Right lobe of liver (tissue), 6 donors: ENCODE measurements around the gene RERE. TPM values are rescaled to one million over a fixed set of nuclear protein-coding genes. Genes with fewer than 3 reads are reported as not detected.
"Not testable (repeated sequence)": the region's sequence is repeated elsewhere in the genome, so short reads cannot be mapped to it uniquely, and the experiment has no call there.

Source experiments
- ATAC-seq, 4 donors: fragments of 200-7000 bp; cut with Tn5 transposase; one replicate each; pipeline ENCODE4 v1.9.1; 2020; ENCODE audit warnings: mild to moderate bottlenecking in 4 of 4, moderate library complexity in 4 of 4
- DNase-seq, 3 donors: peaks; one replicate each; pipeline ENCODE4 v3.0.0-alpha.2; 2020
- H3K27ac ChIP-seq, 3 donors: fragments of 200-600 bp; one replicate each; pipeline ENCODE4 v1.8.0; 2022
- H3K27me3 ChIP-seq, 2 donors: fragments of 200-600 bp; one replicate each; pipeline ENCODE4 v1.8.0; 2022
- H3K36me3 ChIP-seq, 4 donors: fragments of 200-600 bp; sonication (generic) in 1 of 4; one replicate each; pipeline versions ENCODE4 v1.5.1 to v1.8.0; 2017 to 2022; ENCODE audit warnings: control low read depth in 1 of 4
- H3K4me1 ChIP-seq, 4 donors: fragments of 200-600 bp; sonication (generic) in 1 of 4; one replicate each; pipeline versions ENCODE4 v1.5.1 to v1.8.0; 2017 to 2022; ENCODE audit warnings: control low read depth in 1 of 4
- H3K4me3 ChIP-seq, 3 donors: fragments of 200-600 bp; one replicate each; pipeline ENCODE4 v1.8.0; 2022
- H3K9me3 ChIP-seq, 4 donors: fragments of 200-600 bp; sonication (generic) in 1 of 4; one replicate each; pipeline versions ENCODE4 v1.5.1 to v1.8.0; 2017 to 2022; ENCODE audit warnings: control low read depth in 1 of 4
- CTCF ChIP-seq, 4 donors: fragments of 200-600 bp in 3 of 4; fragments of 450-650 bp in 1 of 4; IDR thresholded peaks; one replicate each; pipeline versions ENCODE4 v1.5.1 to v1.8.0; 2016 to 2022; ENCODE audit warnings: antibody characterized with exemption in 4 of 4, mild to moderate bottlenecking in 2 of 4
- POLR2A ChIP-seq: fragments of 450-650 bp; IDR thresholded peaks from one replicate; pipeline ENCODE4 v1.6.1; 2017; ENCODE audit warnings: antibody characterized with exemption, mild to moderate bottlenecking
- WGBS: methylation state at CpG from one replicate; pipeline ENCODE4 v1.1.6; 2018; ENCODE audit warnings: low coverage, low lambda C conversion rate; ENCODE audit not compliant: insufficient coverage; ENCODE audit errors: missing lambda C conversion rate; 5-methylcytosine and 5-hydroxymethylcytosine counted together
- intact Hi-C, 2 donors: fragments of 100-400 bp; cut with DNase I; formaldehyde crosslinking; loops; one replicate each; pipeline versions ENCODE4 v1.11.2 to v1.14.1; 2022
- total RNA-seq, 6 experiments: library from RNA; depleted of rRNA in 2 of 6; stranded (reverse); fragments of >200 nt in 2 of 6; fragmentation: NEBNext Ultra II Directional in 3 of 6; extraction: Animal tissue kit (Norgen Biotek cat#: 25700) in 3 of 6; gene quantifications; one replicate each; pipeline versions ENCODE4 v1.1.0 to v1.2.4, GENCODE V29; 2016 to 2023
- donor health status: DM: no; HTN: yes; CAD: no.
- donor health status: DM: no; HTN: no; CAD: no.
- donor health status: DM: no; HTN: no; CAD: no.
- donor health status: DM: no; HTN: yes; CAD: no.
- donor health status: DM: no; HTN: yes; CAD: no.

RERE gene
- total RNA-seq, 6 experiments from 2014 or later = 17.5 to 38.4 (median 25.0) TPM

GRCh38 chr1:8699679-8700078 is 117.8 kb downstream of the RERE start:
- TF ChIP-seq POLR2A (no peak), CTCF (IDR thresholded peaks at IDR 0.05) (no peak)
- WGBS = 95% methylated on average over 7 of the region's 7 CpGs
- H3K4me1 ChIP-seq = peaks cover 0 to 14% (median 3%) of the 10 kb centered on the region in 4 donors
- H3K4me3 ChIP-seq = no peak overlapping the region
- H3K36me3 ChIP-seq = no peaks in the 10 kb centered on the region
- H3K9me3 ChIP-seq = no peaks in the 10 kb centered on the region
- DNase-seq (no peak), ATAC-seq (no peak)
- intact Hi-C loops = no loop called here
- no peak overlapping the region for H3K27ac ChIP-seq
- H3K27me3 ChIP-seq = no peaks in the 10 kb centered on the region

GRCh38 chr1:8698937-8699447 is 118.4 kb downstream of the RERE start:
- intact Hi-C loops = no loop called here
- H3K27me3 ChIP-seq = no peaks in the 10 kb centered on the region
- WGBS = 77% methylated on average over 3 of the region's 3 CpGs
- no peak overlapping the region for H3K4me3 ChIP-seq
- DNase-seq (no peak), ATAC-seq (no peak)
- no peak for TF ChIP-seq POLR2A
- no peak for TF ChIP-seq CTCF (IDR thresholded peaks at IDR 0.05)
- no peaks in the 10 kb centered on the region for H3K36me3 ChIP-seq
- H3K9me3 ChIP-seq = no peaks in the 10 kb centered on the region
- H3K27ac ChIP-seq = no peak overlapping the region
- peaks cover 0 to 14% (median 3%) of the 10 kb centered on the region in 4 donors for H3K4me1 ChIP-seq

GRCh38 chr1:8698012-8698630 is 119.3 kb downstream of the RERE start:
- no peak for DNase-seq
- H3K27me3 ChIP-seq = no peaks in the 10 kb centered on the region
- ATAC-seq = no peak
- H3K4me1 ChIP-seq = peaks cover 0 to 14% (median 3%) of the 10 kb centered on the region in 4 donors
- intact Hi-C loops = no loop called here
- WGBS = 79% methylated on average over 3 of the region's 3 CpGs
- no peak overlapping the region for H3K4me3 ChIP-seq
- no peak overlapping the region for H3K27ac ChIP-seq
- H3K9me3 ChIP-seq = no peaks in the 10 kb centered on the region
- H3K36me3 ChIP-seq = no peaks in the 10 kb centered on the region
- TF ChIP-seq POLR2A (no peak), CTCF (IDR thresholded peaks at IDR 0.05) (no peak)

- H3K9me3 ChIP-seq, DNase-seq, H3K27ac ChIP-seq, H3K27me3 ChIP-seq, H3K4me3 ChIP-seq, H3K36me3 ChIP-seq, ATAC-seq, H3K4me1 ChIP-seq, intact Hi-C loops: not testable (repeated sequence)
- 100% methylated on average over 4 of the region's 4 CpGs for WGBS
Measured at GRCh38 chr1:8695442-8695841, 122.0 kb downstream of the RERE start.

GRCh38 chr1:8693107-8693506 is 124.3 kb downstream of the RERE start:
- Histone ChIP-seq H3K27ac (no peak overlapping the region), H3K4me1 (no peaks in the 10 kb centered on the region), H3K9me3 (no peaks in the 10 kb centered on the region), H3K36me3 (no peaks in the 10 kb centered on the region), H3K27me3 (no peaks in the 10 kb centered on the region), H3K4me3 (no peak overlapping the region)
- no peak for DNase-seq
- WGBS = 45% methylated on average over 3 of the region's 3 CpGs
- TF ChIP-seq POLR2A (no peak), CTCF (IDR thresholded peaks at IDR 0.05) (no peak)
- no peak for ATAC-seq
- intact Hi-C loops = no loop called here
